ENCODE data around the gene CBLN3.
A peak's percentile ranks its signal among the peaks of the same experiment; 100 is the strongest.
"Not testable (repeated sequence)": the region's sequence is repeated elsewhere in the genome, so short reads cannot be mapped to it uniquely, and the experiment has no call there.

Gene CBLN3

GRCh38 chr14:24458736-24459135 lies 29.3 kb upstream of the CBLN3 start:
- Histone ChIP-seq H3K79me2 (ENCODE audit: insufficient read depth, low read length) (no peaks in the 10 kb centered on the region), H3K9me3 (ENCODE audit: insufficient read depth, low read length, severe bottlenecking) (peaks cover 2% of the 10 kb centered on the region), H3K27ac (ENCODE audit: low read length) (no peak overlapping the region), H3K4me3 (ENCODE audit: low read depth in 1 of 2, low read length in 2 of 2) (no peak overlapping the region), H3K27me3 (ENCODE audit: insufficient read depth, low read length, poor library complexity) (no peaks in the 10 kb centered on the region), H3K4me2 (ENCODE audit: insufficient read depth, low read length) (no peak overlapping the region), H3K4me1 (ENCODE audit: insufficient read depth, low read length) (no peaks in the 10 kb centered on the region), H3K36me3 (ENCODE audit: insufficient read depth, low read length) (no peaks in the 10 kb centered on the region), H2AFZ (ENCODE audit: low read depth, low read length) (no peak overlapping the region), H3K9ac (ENCODE audit: low read depth, low read length) (no peak overlapping the region), H4K20me1 (ENCODE audit: insufficient read depth, low read length) (no peaks in the 10 kb centered on the region)
- DNase-seq (no peak), ATAC-seq (ENCODE audit: insufficient read depth, low read depth) (no peak)
- no peak for TF ChIP-seq EZH2 (IDR thresholded peaks at IDR 0.05; ENCODE audit: borderline replicate concordance, low read depth, low read length, severe bottlenecking)

GRCh38 chr14:24456980-24457379 lies 27.5 kb upstream of the CBLN3 start:
- TF ChIP-seq CTCF (IDR thresholded peaks at IDR 0.05; ENCODE audit: borderline replicate concordance, extremely low read depth, low read length, poor library complexity, severe bottlenecking) = no peak
- TF ChIP-seq EZH2 (IDR thresholded peaks at IDR 0.05; ENCODE audit: borderline replicate concordance, low read depth, low read length, severe bottlenecking) = no peak
- Histone ChIP-seq H3K36me3 (ENCODE audit: insufficient read depth, low read length) (no peaks in the 10 kb centered on the region), H3K27me3 (ENCODE audit: insufficient read depth, low read length, poor library complexity) (no peaks in the 10 kb centered on the region), H3K9me3 (ENCODE audit: insufficient read depth, low read length, severe bottlenecking) (peaks cover 2% of the 10 kb centered on the region), H3K4me2 (ENCODE audit: insufficient read depth, low read length) (no peak overlapping the region), H2AFZ (ENCODE audit: low read depth, low read length) (no peak overlapping the region), H3K9ac (ENCODE audit: low read depth, low read length) (no peak overlapping the region), H3K27ac (ENCODE audit: low read length) (no peak overlapping the region), H3K4me1 (ENCODE audit: insufficient read depth, low read length) (no peaks in the 10 kb centered on the region), H3K4me3 (ENCODE audit: low read depth in 1 of 2, low read length in 2 of 2) (no peak overlapping the region), H4K20me1 (ENCODE audit: insufficient read depth, low read length) (no peaks in the 10 kb centered on the region), H3K79me2 (ENCODE audit: insufficient read depth, low read length) (no peaks in the 10 kb centered on the region)
- DNase-seq = no peak
- ATAC-seq (ENCODE audit: insufficient read depth, low read depth) = no peak

GRCh38 chr14:24450828-24451227 lies 21.4 kb upstream of the CBLN3 start:
- H3K4me3 ChIP-seq (ENCODE audit: low read depth in 1 of 2, low read length in 2 of 2); ATAC-seq (ENCODE audit: insufficient read depth, low read depth): not testable (repeated sequence)

GRCh38 chr14:24443053-24443665 lies 13.7 kb upstream of the CBLN3 start:
- TF ChIP-seq CTCF (IDR thresholded peaks at IDR 0.05; ENCODE audit: borderline replicate concordance, extremely low read depth, low read length, poor library complexity, severe bottlenecking) = no peak
- no peak for TF ChIP-seq EZH2 (IDR thresholded peaks at IDR 0.05; ENCODE audit: borderline replicate concordance, low read depth, low read length, severe bottlenecking)
- H3K27me3 ChIP-seq (ENCODE audit: insufficient read depth, low read length, poor library complexity) = no peaks in the 10 kb centered on the region

More at GRCh38 chr14:24450828-24451227, 21.4 kb upstream of the CBLN3 start:
- H3K27ac ChIP-seq (ENCODE audit: low read length); H3K4me2 ChIP-seq (ENCODE audit: insufficient read depth, low read length); H3K4me1 ChIP-seq (ENCODE audit: insufficient read depth, low read length); H3K9me3 ChIP-seq (ENCODE audit: insufficient read depth, low read length, severe bottlenecking); H3K79me2 ChIP-seq (ENCODE audit: insufficient read depth, low read length); H2AFZ ChIP-seq (ENCODE audit: low read depth, low read length); H3K9ac ChIP-seq (ENCODE audit: low read depth, low read length); H4K20me1 ChIP-seq (ENCODE audit: insufficient read depth, low read length); H3K36me3 ChIP-seq (ENCODE audit: insufficient read depth, low read length); H3K27me3 ChIP-seq (ENCODE audit: insufficient read depth, low read length, poor library complexity); DNase-seq: not testable (repeated sequence)

More at GRCh38 chr14:24443053-24443665, 13.7 kb upstream of the CBLN3 start:
- peak overlapping the region; percentile 72 for H2AFZ ChIP-seq (ENCODE audit: low read depth, low read length)
- H3K4me2 ChIP-seq (ENCODE audit: insufficient read depth, low read length) = peak overlapping the region; percentile 91
- peaks cover 14% of the 10 kb centered on the region; the same call in 1 of the 2 replicates for H4K20me1 ChIP-seq (ENCODE audit: insufficient read depth, low read length)
- no peaks in the 10 kb centered on the region for H3K9me3 ChIP-seq (ENCODE audit: insufficient read depth, low read length, severe bottlenecking)
- H3K4me3 ChIP-seq (ENCODE audit: low read depth in 1 of 2, low read length in 2 of 2) = peak overlapping the region; percentile 64 to 69
- H3K4me1 ChIP-seq (ENCODE audit: insufficient read depth, low read length) = peaks cover 31% of the 10 kb centered on the region
- peak overlapping the region; percentile 80 for H3K9ac ChIP-seq (ENCODE audit: low read depth, low read length)
- DNase-seq (no peak), ATAC-seq (ENCODE audit: insufficient read depth, low read depth) (no peak)
- H3K27ac ChIP-seq (ENCODE audit: low read length) = peak overlapping the region; percentile 82
- peaks cover 32% of the 10 kb centered on the region for H3K36me3 ChIP-seq (ENCODE audit: insufficient read depth, low read length)
- peaks cover 36% of the 10 kb centered on the region for H3K79me2 ChIP-seq (ENCODE audit: insufficient read depth, low read length)

Measured in DND-41 (cell line).